HepG2 (cell line): ENCODE data around the gene ZNF132. TPM values are rescaled to one million over a fixed set of nuclear protein-coding genes. Genes with fewer than 3 reads are reported as not detected.
A peak's percentile ranks its signal among the peaks of the same experiment; 100 is the strongest.

Experiments
- ATF7-NPFF ChIP-seq: sonication (generic); formaldehyde crosslinking; IDR thresholded peaks from 2 replicates; pipeline ENCODE4 v1.8.1; 2023; ENCODE audit warnings: mild to moderate bottlenecking, low read depth, missing genetic modification reagents, moderate library complexity
- BORCS8-MEF2B ChIP-seq: sonication (generic); formaldehyde crosslinking; IDR thresholded peaks from 2 replicates; pipeline ENCODE4 v1.8.0; 2022; ENCODE audit warnings: mild to moderate bottlenecking, missing genetic modification reagents
- KDM4B ChIP-seq: sonication (generic); formaldehyde crosslinking; IDR thresholded peaks from 2 replicates; pipeline ENCODE4 v1.4.0; 2020; ENCODE audit warnings: missing genetic modification reagents
- MYC ChIP-seq: sonication (generic); formaldehyde crosslinking; IDR thresholded peaks from 2 replicates; pipeline ENCODE4 v1.9.0; 2021; ENCODE audit warnings: missing genetic modification reagents, borderline replicate concordance
- PHF20 ChIP-seq: sonication (generic); formaldehyde crosslinking; IDR thresholded peaks from 2 replicates; pipeline ENCODE4 v1.5.0; 2020; ENCODE audit warnings: mild to moderate bottlenecking, missing genetic modification reagents
- PRDM10 ChIP-seq: sonication (generic); formaldehyde crosslinking; IDR thresholded peaks from 2 replicates; pipeline ENCODE4 v1.4.0; 2020; ENCODE audit warnings: low read depth, missing genetic modification reagents
- RAD21 ChIP-seq: fragments of 450-650 bp; formaldehyde crosslinking; IDR thresholded peaks from 2 replicates; pipeline ENCODE4 v1.5.0; 2020; ENCODE audit warnings: mild to moderate bottlenecking
- SMAD9 ChIP-seq: sonication (generic); formaldehyde crosslinking; IDR thresholded peaks from 2 replicates; pipeline ENCODE4 v1.5.1; 2020; ENCODE audit warnings: mild to moderate bottlenecking, missing genetic modification reagents
- TGIF2 ChIP-seq: IDR thresholded peaks from 2 replicates; pipeline ENCODE4 v1.6.1; 2016; ENCODE audit warnings: control low read depth, missing compliant biosample characterization
- THRA ChIP-seq: sonication (generic); formaldehyde crosslinking; IDR thresholded peaks from 2 replicates; pipeline ENCODE4 v1.4.0; 2020; ENCODE audit warnings: missing genetic modification reagents, borderline replicate concordance
- ZFP91 ChIP-seq: sonication (generic); formaldehyde crosslinking; IDR thresholded peaks from 2 replicates; pipeline ENCODE4 v1.9.0; 2022; ENCODE audit warnings: missing genetic modification reagents, mild to moderate bottlenecking, borderline replicate concordance
- ZNF512B ChIP-seq: sonication (generic); formaldehyde crosslinking; IDR thresholded peaks from 2 replicates; pipeline ENCODE4 v1.5.1; 2020; ENCODE audit warnings: missing genetic modification reagents, mild to moderate bottlenecking, borderline replicate concordance
- ZNF574 ChIP-seq: sonication (generic); formaldehyde crosslinking; IDR thresholded peaks from 2 replicates; pipeline ENCODE4 v1.4.0; 2020; ENCODE audit warnings: missing genetic modification reagents
- ZNF615 ChIP-seq: sonication (generic); formaldehyde crosslinking; IDR thresholded peaks from 2 replicates; pipeline ENCODE4 v1.5.0; 2020; ENCODE audit warnings: mild to moderate bottlenecking, missing genetic modification reagents, borderline replicate concordance
- polyA plus RNA-seq, 8 experiments: library from polyadenylated mRNA; depleted of rRNA in 3 of 8; stranded (reverse) in 7 of 8; unstranded in 1 of 8; fragments of >200 nt; fragmentation: Illumina TruSeq in 4 of 8; extraction: Trizol in 4 of 8; gene quantifications; 2 replicates each; pipeline versions ENCODE4 v1.2.1 to v1.2.3, GENCODE V29; 2011 to 2016; ENCODE audit warnings: low read depth in 4 of 8, missing spikeins in 1 of 8, mixed read lengths in 1 of 8; ENCODE audit not compliant: insufficient read depth in 1 of 8
- total RNA-seq, 5 experiments: library from RNA; depleted of rRNA; stranded (reverse); fragments of >200 nt; fragmentation: Illumina TruSeq; extraction: Trizol; gene quantifications; 2 replicates each; pipeline ENCODE4 v1.2.3, GENCODE V29; 2016; ENCODE audit warnings: low read depth in 1 of 5

The ZNF132 gene
- total and polyA plus RNA-seq, 2 of the 13 experiments (the other 11 are each of a cell fraction or from before 2014, with no cell fraction given) = not detected

GRCh38 chr19:58400916-58401839 is 38.8 kb downstream of the ZNF132 start (continued):
- TF ChIP-seq ZFP91 (CRISPR knock-in tag) (peak; percentile 79), ATF7-NPFF (peak; percentile 60), SMAD9 (CRISPR knock-in tag) (peak; percentile 49; the same call in 1 of the 2 replicates), KDM4B (CRISPR knock-in tag) (0 out of 2 replicates have a peak, but pooled peaks have one; percentile 3), ZNF574 (CRISPR knock-in tag) (peak; percentile 55), MYC (CRISPR knock-in tag) (peak; percentile 54; the same call in 1 of the 2 replicates), RAD21 (CRISPR knock-in tag) (peak; percentile 7; the same call in 1 of the 2 replicates), ZNF512B (CRISPR knock-in tag) (0 out of 2 replicates have a peak, but pooled peaks have one; percentile 27), PRDM10 (CRISPR knock-in tag) (no peak), ZNF615 (CRISPR knock-in tag) (no peak), BORCS8-MEF2B (CRISPR knock-in tag) (peak; percentile 51; the same call in 1 of the 2 replicates), PHF20 (CRISPR knock-in tag) (0 out of 2 replicates have a peak, but pooled peaks have one; percentile 15), TGIF2 (CRISPR knock-in tag) (0 out of 2 replicates have a peak, but pooled peaks have one; percentile 29), THRA (CRISPR knock-in tag) (0 out of 2 replicates have a peak, but pooled peaks have one; percentile 13)
